ENCODE data around the gene STX1A. TPM values are rescaled to one million over a fixed set of nuclear protein-coding genes. Genes with fewer than 3 reads are reported as not detected.
"Not testable (repeated sequence)": the region's sequence is repeated elsewhere in the genome, so short reads cannot be mapped to it uniquely, and the experiment has no call there.

STX1A gene
- total RNA-seq, 1 donor from 2014 or later = 12.4 TPM

DNA sequence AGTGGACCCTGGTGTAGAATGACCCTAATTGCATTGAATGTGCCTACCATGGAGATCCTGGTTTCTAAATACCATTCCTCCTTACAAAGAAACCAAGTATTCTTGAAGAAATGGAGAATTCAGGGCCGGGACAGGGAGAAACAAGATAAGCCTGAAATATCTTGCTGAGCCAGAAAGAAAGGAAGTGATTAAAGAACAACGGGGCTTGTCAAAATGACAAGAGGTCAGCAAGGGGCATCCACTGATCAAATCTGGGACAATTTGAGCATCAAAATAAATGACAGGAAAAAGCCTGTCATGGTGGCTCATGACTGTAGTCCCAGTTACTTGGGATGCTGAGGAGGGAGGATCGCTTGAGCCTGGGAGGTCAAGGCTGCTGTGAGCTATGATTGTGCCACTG lies 11.0 kb upstream of the STX1A start:
- FAIRE-seq (no peak), DNase-seq (ENCODE audit: low read depth) (no peak)
- Histone ChIP-seq H3K4me3 (ENCODE audit: low read depth, low read length) (no peak overlapping the region), H3K36me3 (ENCODE audit: control insufficient read depth, insufficient read depth, low read length) (no peaks in the 10 kb centered on the region), H3K27me3 (ENCODE audit: control insufficient read depth, insufficient read depth, low read length) (no peaks in the 10 kb centered on the region)
- TF ChIP-seq, protein P1, sequence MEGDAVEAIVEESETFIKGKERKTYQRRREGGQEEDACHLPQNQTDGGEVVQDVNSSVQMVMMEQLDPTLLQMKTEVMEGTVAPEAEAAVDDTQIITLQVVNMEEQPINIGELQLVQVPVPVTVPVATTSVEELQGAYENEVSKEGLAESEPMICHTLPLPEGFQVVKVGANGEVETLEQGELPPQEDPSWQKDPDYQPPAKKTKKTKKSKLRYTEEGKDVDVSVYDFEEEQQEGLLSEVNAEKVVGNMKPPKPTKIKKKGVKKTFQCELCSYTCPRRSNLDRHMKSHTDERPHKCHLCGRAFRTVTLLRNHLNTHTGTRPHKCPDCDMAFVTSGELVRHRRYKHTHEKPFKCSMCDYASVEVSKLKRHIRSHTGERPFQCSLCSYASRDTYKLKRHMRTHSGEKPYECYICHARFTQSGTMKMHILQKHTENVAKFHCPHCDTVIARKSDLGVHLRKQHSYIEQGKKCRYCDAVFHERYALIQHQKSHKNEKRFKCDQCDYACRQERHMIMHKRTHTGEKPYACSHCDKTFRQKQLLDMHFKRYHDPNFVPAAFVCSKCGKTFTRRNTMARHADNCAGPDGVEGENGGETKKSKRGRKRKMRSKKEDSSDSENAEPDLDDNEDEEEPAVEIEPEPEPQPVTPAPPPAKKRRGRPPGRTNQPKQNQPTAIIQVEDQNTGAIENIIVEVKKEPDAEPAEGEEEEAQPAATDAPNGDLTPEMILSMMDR (IDR thresholded peaks at IDR 0.05; ENCODE audit: insufficient read depth, low read length, severe bottlenecking) = no peak

DNA sequence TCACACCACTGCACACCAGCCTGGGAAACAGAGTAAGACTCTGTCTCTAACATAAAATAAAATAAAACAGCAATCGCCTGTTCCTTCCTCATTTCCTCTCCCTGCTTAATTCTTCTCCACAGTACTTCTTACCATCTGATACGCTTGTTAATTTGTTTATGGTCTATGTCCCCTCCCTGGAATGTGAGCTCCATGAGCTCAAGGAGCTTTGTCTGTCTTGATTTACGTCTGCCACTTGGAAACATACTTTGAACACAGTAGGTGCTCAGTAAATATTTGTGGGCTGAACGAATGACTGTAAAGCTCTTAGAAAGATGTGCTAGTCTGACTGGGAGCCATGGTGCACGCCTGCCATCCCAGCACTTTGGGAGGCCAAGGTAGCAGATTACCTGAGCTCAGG lies 9.1 kb upstream of the STX1A start:
- TF ChIP-seq, protein P1 (IDR thresholded peaks at IDR 0.05; ENCODE audit: insufficient read depth, low read length, severe bottlenecking) = no peak
- DNase-seq (ENCODE audit: low read depth) = no peak
- Histone ChIP-seq H3K36me3 (ENCODE audit: control insufficient read depth, insufficient read depth, low read length) (no peaks in the 10 kb centered on the region), H3K4me3 (ENCODE audit: low read depth, low read length) (no peak overlapping the region), H3K27me3 (ENCODE audit: control insufficient read depth, insufficient read depth, low read length) (no peaks in the 10 kb centered on the region)
- no peak for FAIRE-seq

DNA sequence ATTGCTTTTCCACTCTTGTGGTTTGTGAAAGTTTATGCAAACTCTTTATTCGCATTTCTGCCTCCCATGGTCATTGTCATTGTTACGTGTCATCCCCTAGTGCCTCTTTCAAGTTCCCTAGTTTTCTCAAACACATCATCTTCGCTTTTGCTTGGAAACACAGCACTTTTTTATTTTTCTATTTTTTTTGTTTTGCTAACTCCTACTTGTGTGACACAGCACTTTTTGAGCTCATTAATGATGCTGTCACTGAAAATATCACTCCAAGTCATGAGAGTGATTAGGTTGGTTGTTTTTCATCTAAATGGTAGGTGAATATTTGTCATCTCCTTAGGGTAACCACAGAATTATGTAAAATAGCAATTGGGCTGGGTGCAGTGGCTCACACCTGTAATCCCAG lies 8.5 kb upstream of the STX1A start:
- Histone ChIP-seq H3K27me3 (ENCODE audit: control insufficient read depth, insufficient read depth, low read length) (no peaks in the 10 kb centered on the region), H3K36me3 (ENCODE audit: control insufficient read depth, insufficient read depth, low read length) (no peaks in the 10 kb centered on the region), H3K4me3 (ENCODE audit: low read depth, low read length) (no peak overlapping the region)
- no peak for DNase-seq (ENCODE audit: low read depth)
- FAIRE-seq = no peak
- TF ChIP-seq, protein P1 (IDR thresholded peaks at IDR 0.05; ENCODE audit: insufficient read depth, low read length, severe bottlenecking) = no peak

DNA sequence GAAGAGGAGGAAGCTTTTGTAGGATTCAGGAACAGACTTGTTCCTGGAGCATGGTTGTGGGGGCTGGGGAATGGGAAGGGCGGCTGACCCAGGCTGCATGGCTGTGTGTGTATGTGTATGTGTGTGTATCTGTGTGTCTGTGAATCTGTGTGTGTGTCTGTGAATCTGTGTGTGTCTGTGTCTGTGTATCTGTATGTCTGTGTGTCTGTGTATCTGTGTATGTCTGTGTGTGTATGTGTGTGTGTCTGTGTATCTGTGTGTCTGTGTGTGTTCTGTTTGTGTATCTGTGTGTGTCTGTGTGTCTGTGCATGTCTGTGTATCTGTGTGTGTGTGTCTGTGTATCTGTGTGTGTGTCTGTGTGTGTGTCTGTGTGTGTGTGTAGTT lies 6.6 kb upstream of the STX1A start:
- Histone ChIP-seq H3K36me3 (ENCODE audit: control insufficient read depth, insufficient read depth, low read length) (no peaks in the 10 kb centered on the region), H3K4me3 (ENCODE audit: low read depth, low read length) (no peak overlapping the region), H3K27me3 (ENCODE audit: control insufficient read depth, insufficient read depth, low read length) (no peaks in the 10 kb centered on the region)
- FAIRE-seq (no peak), DNase-seq (ENCODE audit: low read depth) (no peak)
- TF ChIP-seq, protein P1 (IDR thresholded peaks at IDR 0.05; ENCODE audit: insufficient read depth, low read length, severe bottlenecking) = no peak

DNA sequence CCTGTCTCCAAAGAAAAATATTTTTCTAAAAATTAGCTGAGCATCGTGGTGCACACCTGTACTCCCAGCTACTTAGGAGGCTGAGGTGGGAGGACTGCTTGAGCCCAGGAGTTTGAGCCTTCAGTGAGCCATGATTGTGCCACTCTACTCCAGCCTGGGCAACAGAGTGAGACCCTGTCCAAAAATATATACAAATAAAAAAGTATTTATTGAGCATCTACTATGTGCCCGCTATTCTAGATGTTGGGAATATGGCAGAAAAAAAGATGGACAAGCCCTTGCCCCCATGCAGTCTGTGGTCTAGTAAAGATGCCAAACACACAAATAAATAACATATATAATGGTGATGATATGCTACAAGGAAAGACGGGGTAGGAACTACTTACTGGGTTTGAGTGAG lies 4.3 kb upstream of the STX1A start:
- FAIRE-seq (no peak), DNase-seq (ENCODE audit: low read depth) (no peak)
- TF ChIP-seq, protein P1 (IDR thresholded peaks at IDR 0.05; ENCODE audit: insufficient read depth, low read length, severe bottlenecking) = no peak
- Histone ChIP-seq H3K36me3 (ENCODE audit: control insufficient read depth, insufficient read depth, low read length) (no peaks in the 10 kb centered on the region), H3K27me3 (ENCODE audit: control insufficient read depth, insufficient read depth, low read length) (no peaks in the 10 kb centered on the region), H3K4me3 (ENCODE audit: low read depth, low read length) (no peak overlapping the region)

DNA sequence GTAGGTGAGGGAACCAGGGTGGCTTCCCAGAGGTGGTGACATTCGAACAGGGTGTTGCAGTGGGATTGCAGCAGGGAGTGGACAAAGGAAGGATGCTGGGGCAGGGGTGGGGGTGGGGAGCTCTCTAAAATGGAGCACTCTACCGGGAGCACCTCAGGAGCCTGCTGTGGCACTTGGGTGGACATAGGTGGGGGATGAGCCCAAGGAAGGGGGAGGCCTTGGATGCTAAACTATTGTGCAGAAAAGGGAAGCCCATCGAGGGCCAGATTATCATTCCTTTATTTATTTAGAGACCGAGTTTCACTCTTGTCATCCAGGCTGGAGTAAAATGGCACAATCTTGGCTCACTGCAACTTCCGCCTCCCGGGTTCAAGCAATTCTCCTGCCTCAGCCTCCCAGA lies 3.3 kb upstream of the STX1A start:
- DNase-seq (ENCODE audit: low read depth) (no peak), FAIRE-seq (no peak)
- no peaks in the 10 kb centered on the region for H3K27me3 ChIP-seq (ENCODE audit: control insufficient read depth, insufficient read depth, low read length)
- no peaks in the 10 kb centered on the region for H3K36me3 ChIP-seq (ENCODE audit: control insufficient read depth, insufficient read depth, low read length)
- no peak overlapping the region for H3K4me3 ChIP-seq (ENCODE audit: low read depth, low read length)
- TF ChIP-seq, protein P1 (IDR thresholded peaks at IDR 0.05; ENCODE audit: insufficient read depth, low read length, severe bottlenecking) = no peak

DNA sequence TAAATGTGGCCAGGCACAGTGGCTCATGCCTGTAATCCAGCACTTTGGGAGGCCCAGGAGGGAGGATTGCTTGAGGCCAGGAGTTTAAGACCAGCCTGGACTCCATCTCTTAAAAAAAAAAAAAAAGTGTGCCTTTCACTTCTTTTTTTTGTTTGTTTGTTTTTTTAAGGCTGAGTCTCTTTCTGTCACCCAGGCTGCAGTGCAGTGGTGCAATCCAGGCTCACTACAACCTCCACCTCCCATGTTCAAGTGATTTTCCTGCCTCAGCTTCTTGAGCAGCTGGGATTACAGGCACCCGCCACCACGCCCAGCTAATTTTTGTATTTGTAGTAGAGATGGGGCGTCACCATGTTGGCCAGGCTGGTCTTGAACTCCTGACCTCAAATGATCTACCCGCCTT lies 2.7 kb upstream of the STX1A start:
- H3K27me3 ChIP-seq (ENCODE audit: control insufficient read depth, insufficient read depth, low read length); H3K4me3 ChIP-seq (ENCODE audit: low read depth, low read length); FAIRE-seq; DNase-seq (ENCODE audit: low read depth); H3K36me3 ChIP-seq (ENCODE audit: control insufficient read depth, insufficient read depth, low read length): not testable (repeated sequence)

Data from bronchial epithelial cell (primary cell).